HepG2 (cell line): ENCODE results near the gene FCHO2. TPM values are rescaled to one million over a fixed set of nuclear protein-coding genes. Genes with fewer than 3 reads are reported as not detected.

Experiments used
- ATAC-seq: fragments of 200-7000 bp; cut with Tn5 transposase; 3 replicates; pipeline ENCODE4 v1.9.1; 2020; ENCODE audit warnings: mild to moderate bottlenecking, moderate library complexity
- BruUV-seq: library from RNA; stranded (reverse); fragments of 400-500 nt; replicated peaks from 2 replicates; lab custom pipeline; 2021; lab: Mats Ljungman, UMichigan
- CTCF ChIA-PET: fragments of 300-600 bp; formaldehyde crosslinking; extraction: SDS; loops from one replicate; lab custom pipeline; 2021; ENCODE audit warnings: low total read pairs, inconsistent platforms, low intra/inter-chr PET ratio; lab: Yijun Ruan, JAX
- POLR2A ChIA-PET: fragments of 350-600 bp; sonication (Branson Sonifier 250); formaldehyde crosslinking; loops from one replicate; lab custom pipeline; 2020; ENCODE audit warnings: antibody characterized with exemption, inconsistent platforms; lab: Yijun Ruan, JAX
- DNase-seq: peaks from one replicate; pipeline ENCODE4 v3.0.0-alpha.2; 2015; ENCODE audit warnings: low spot score
- FAIRE-seq: peaks from 3 replicates; lab custom pipeline; 2011; peaks lifted over from hg19 to GRCh38; lab: Jason Lieb, UNC
- H2AFZ ChIP-seq: one replicate; pipeline ENCODE4 v1.6.1; 2011; ENCODE audit warnings: low read length, inconsistent platforms
- H3K27ac ChIP-seq: fragments of 300-600 bp; 3 replicates; pipeline ENCODE4 v1.8.0; 2011; ENCODE audit warnings: mixed run types, mild to moderate bottlenecking, mixed read lengths, low read length, inconsistent platforms; ENCODE audit not compliant: insufficient read depth; ENCODE audit errors: extremely low read length
- H3K27me3 ChIP-seq, 2 experiments: fragments of 200-600 bp in 1 of 2; 2 replicates in 1 of 2; 3 replicates in 1 of 2; pipeline versions ENCODE4 v1.6.0 to v1.8.0; 2011; ENCODE audit warnings: low read length in 2 of 2, mild to moderate bottlenecking in 2 of 2, moderate library complexity in 2 of 2, inconsistent platforms in 1 of 2; ENCODE audit not compliant: insufficient read depth in 2 of 2, control insufficient read depth in 1 of 2
- H3K36me3 ChIP-seq, 2 experiments: fragments of 200-600 bp in 1 of 2; replicated peaks in 1 of 2; 2 replicates in 1 of 2; 3 replicates in 1 of 2; pipeline versions ENCODE4 v1.5.1 to v1.8.0; 2011; ENCODE audit warnings: low read length in 2 of 2, inconsistent platforms in 1 of 2; ENCODE audit not compliant: insufficient read depth in 2 of 2, control insufficient read depth in 1 of 2
- H3K4me1 ChIP-seq: 2 replicates; pipeline ENCODE4 v1.5.1; 2012; ENCODE audit warnings: low read length, inconsistent platforms; ENCODE audit not compliant: insufficient read depth
- H3K4me2 ChIP-seq: 2 replicates; pipeline ENCODE4 v1.6.0; 2011; ENCODE audit warnings: low read depth, low read length, inconsistent platforms
- H3K4me3 ChIP-seq, 3 experiments: fragments of 200-600 bp in 1 of 3; sonication (generic), shearing (Covaris generic) in 1 of 3; replicated peaks in 1 of 3; 2 replicates each; pipeline ENCODE4 v1.5.1; 2011 to 2016; ENCODE audit warnings: low read length in 3 of 3, inconsistent platforms in 2 of 3, low read depth in 2 of 3, mild to moderate bottlenecking in 2 of 3, control low read depth in 1 of 3, mixed read lengths in 1 of 3; ENCODE audit not compliant: insufficient read depth in 1 of 3
- H3K79me2 ChIP-seq: one replicate; pipeline ENCODE4 v1.6.1; 2011; ENCODE audit warnings: low read length, inconsistent platforms; ENCODE audit not compliant: insufficient read depth
- H3K9ac ChIP-seq: 2 replicates; pipeline ENCODE4 v1.6.0; 2011; ENCODE audit warnings: mild to moderate bottlenecking, low read depth, low read length, inconsistent platforms; ENCODE audit not compliant: insufficient read depth
- H3K9me3 ChIP-seq: 2 replicates; pipeline ENCODE4 v1.5.1; 2012; ENCODE audit warnings: mild to moderate bottlenecking, low read length
- H4K20me1 ChIP-seq: 2 replicates; pipeline ENCODE4 v1.6.0; 2011; ENCODE audit warnings: inconsistent platforms, mild to moderate bottlenecking, low read length, moderate library complexity; ENCODE audit not compliant: insufficient read depth
- EEA1 ChIP-seq: sonication (generic); formaldehyde crosslinking; IDR thresholded peaks from 2 replicates; pipeline ENCODE4 v1.5.1; 2020; ENCODE audit warnings: mild to moderate bottlenecking, missing genetic modification reagents, borderline replicate concordance
- ETV5 ChIP-seq: IDR thresholded peaks from 2 replicates; pipeline ENCODE4 v1.6.1; 2018; ENCODE audit warnings: missing biosample characterization, missing genetic modification reagents, inconsistent platforms, borderline replicate concordance
- HCFC1 ChIP-seq: fragments of 150-350 bp; IDR thresholded peaks from 2 replicates; pipeline ENCODE4 v1.6.1; 2014; ENCODE audit warnings: low read depth, low read length
- NFATC3 ChIP-seq: sonication (generic); formaldehyde crosslinking; IDR thresholded peaks from 2 replicates; pipeline ENCODE4 v1.5.1; 2020; ENCODE audit warnings: mild to moderate bottlenecking, missing genetic modification reagents
- NR2F2 ChIP-seq: IDR thresholded peaks from 2 replicates; pipeline ENCODE4 v1.6.1; 2012; ENCODE audit warnings: low read depth, inconsistent platforms, borderline replicate concordance
- RARA ChIP-seq: IDR thresholded peaks from 2 replicates; pipeline ENCODE4 v1.6.1; 2016; ENCODE audit warnings: missing genetic modification reagents, missing compliant biosample characterization
- RELA ChIP-seq: sonication (generic); formaldehyde crosslinking; IDR thresholded peaks from 2 replicates; pipeline ENCODE4 v1.4.0; 2020; ENCODE audit warnings: missing genetic modification reagents
- SOX6 ChIP-seq, 2 experiments: fragments of 450-650 bp in 1 of 2; sonication (generic) in 1 of 2; formaldehyde crosslinking in 1 of 2; IDR thresholded peaks; 2 replicates each; pipeline versions ENCODE4 v1.4.0 to v1.6.1; 2017 to 2020; ENCODE audit warnings: antibody characterized with exemption in 1 of 2, mild to moderate bottlenecking in 1 of 2, missing genetic modification reagents in 1 of 2
- ZNF468 ChIP-seq: sonication (generic); formaldehyde crosslinking; IDR thresholded peaks from 2 replicates; pipeline ENCODE4 v1.8.0; 2022; ENCODE audit warnings: mild to moderate bottlenecking, moderate library complexity, missing genetic modification reagents
- ZNF510 ChIP-seq: sonication (generic); formaldehyde crosslinking; IDR thresholded peaks from 2 replicates; pipeline ENCODE4 v1.4.0; 2020; ENCODE audit warnings: low read depth, mild to moderate bottlenecking, missing genetic modification reagents
- ZNF563 ChIP-seq: sonication (generic); formaldehyde crosslinking; IDR thresholded peaks from 2 replicates; pipeline ENCODE4 v1.8.0; 2022; ENCODE audit warnings: mild to moderate bottlenecking, moderate library complexity, missing genetic modification reagents
- WGBS: methylation state at CpG from one replicate; pipeline ENCODE4 v1.1.6; 2017; ENCODE audit warnings: low lambda C conversion rate; 5-methylcytosine and 5-hydroxymethylcytosine counted together
- in situ Hi-C: cut with HindIII; loops from 2 replicates; pipeline ENCODE4 v1.10.0; 2017; ENCODE audit warnings: low pct_unique_long_range_greater_than_20kb; ENCODE audit not compliant: extremely low pct_ligation_motif_present
- intact Hi-C: fragments of 100-400 bp; cut with micrococcal nuclease; formaldehyde crosslinking; loops from one replicate; pipeline ENCODE4 v1.10.0; 2022; ENCODE audit not compliant: unreplicated experiment
- polyA plus RNA-seq, 8 experiments: library from polyadenylated mRNA; depleted of rRNA in 3 of 8; stranded (reverse) in 7 of 8; unstranded in 1 of 8; fragments of >200 nt; fragmentation: Illumina TruSeq in 4 of 8; extraction: Trizol in 4 of 8; gene quantifications; 2 replicates each; pipeline versions ENCODE4 v1.2.1 to v1.2.3, GENCODE V29; 2011 to 2016; ENCODE audit warnings: low read depth in 4 of 8, missing spikeins in 1 of 8, mixed read lengths in 1 of 8; ENCODE audit not compliant: insufficient read depth in 1 of 8
- total RNA-seq, 5 experiments: library from RNA; depleted of rRNA; stranded (reverse); fragments of >200 nt; fragmentation: Illumina TruSeq; extraction: Trizol; gene quantifications; 2 replicates each; pipeline ENCODE4 v1.2.3, GENCODE V29; 2016; ENCODE audit warnings: low read depth in 1 of 5
- TF ChIP-seq, protein P1 (sequence below): sonication (generic); formaldehyde crosslinking; IDR thresholded peaks from 2 replicates; pipeline ENCODE4 v1.5.0; 2020; ENCODE audit warnings: missing genetic modification reagents
- TF ChIP-seq, protein P2 (sequence below): IDR thresholded peaks from 2 replicates; pipeline ENCODE4 v1.6.1; 2016; ENCODE audit warnings: missing genetic modification reagents, missing compliant biosample characterization

Gene FCHO2
- total and polyA plus RNA-seq, 2 of the 13 experiments (the other 11 are each of a cell fraction or from before 2014, with no cell fraction given): 11.6 to 17.3 TPM

DNA sequence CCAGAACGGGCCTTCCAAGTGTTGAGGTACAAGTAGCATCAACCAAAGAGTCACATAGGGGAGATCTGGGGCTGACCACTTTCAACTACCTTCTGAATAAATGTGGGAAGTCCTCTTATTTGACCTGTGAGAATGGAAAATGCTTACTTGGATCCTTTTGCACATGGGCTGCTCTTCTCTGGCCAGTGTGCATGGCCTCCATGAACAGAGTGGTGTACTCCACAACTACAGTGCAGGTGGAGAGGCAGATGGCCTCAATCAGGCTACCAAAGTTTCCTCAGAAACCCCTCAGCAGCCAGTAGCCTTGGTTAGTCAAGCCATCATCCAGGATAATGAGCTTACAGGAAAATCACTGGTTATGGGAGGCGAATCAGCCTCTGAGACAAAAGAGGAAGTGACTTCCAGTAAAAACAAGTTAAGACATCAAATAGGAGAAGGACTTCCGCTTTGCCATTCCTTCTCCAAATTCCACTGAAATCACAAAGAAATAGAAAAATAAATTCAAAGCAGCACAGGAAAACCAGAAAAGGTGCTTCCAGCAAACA is 18.3 kb upstream of the FCHO2 start:
- no TSS peak for BruUV-seq

DNA sequence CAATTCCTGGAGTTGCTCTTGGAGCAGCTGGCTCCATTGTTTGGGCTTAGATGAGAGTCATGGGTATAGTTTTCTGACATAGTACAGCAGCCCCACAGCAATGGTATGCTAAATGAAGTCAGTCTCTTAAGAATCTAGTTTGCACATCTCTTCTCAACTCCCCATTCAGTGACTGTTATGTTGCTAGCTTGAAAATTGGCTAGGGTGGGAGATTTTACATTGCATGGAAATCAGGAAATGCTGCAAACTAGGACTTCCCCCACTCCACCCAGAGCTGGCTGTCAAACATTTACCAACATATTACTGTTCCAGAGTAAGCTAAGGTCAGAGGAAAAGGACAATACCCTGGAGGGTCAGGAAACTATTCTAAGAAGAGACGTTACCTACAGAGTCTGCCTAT is 17.6 kb upstream of the FCHO2 start:
- CTCF ChIA-PET: no interaction called here
- WGBS: 7% methylated on average over 1 of the region's 1 CpG
- in situ Hi-C loops (no loop called here), intact Hi-C loops (no loop called here)
- Histone ChIP-seq H3K4me3 (no peak overlapping the region), H2AFZ (no peak overlapping the region), H3K9ac (no peak overlapping the region), H4K20me1 (no peaks in the 10 kb centered on the region), H3K27ac (no peak overlapping the region), H3K36me3 (no peaks in the 10 kb centered on the region), H3K9me3 (no peaks in the 10 kb centered on the region), H3K79me2 (no peaks in the 10 kb centered on the region), H3K27me3 (no peaks in the 10 kb centered on the region; a peak in 1 of 5 replicates), H3K4me2 (peak overlapping the region; percentile 43; the same call in 1 of the 2 replicates), H3K4me1 (peaks cover 32% of the 10 kb centered on the region)
- BruUV-seq: no TSS peak
- ATAC-seq (peak; percentile 91), FAIRE-seq (peak; percentile 43), DNase-seq (no peak)
- TF ChIP-seq SOX6 (IDR thresholded peaks at IDR 0.05) (no peak), SOX6 (CRISPR knock-in tag; IDR thresholded peaks at IDR 0.05) (peak; percentile 17; the same call in 1 of the 2 replicates), RELA (CRISPR knock-in tag) (0 out of 2 replicates have a peak, but pooled peaks have one; percentile 60), EEA1 (CRISPR knock-in tag) (no peak)
- POLR2A ChIA-PET: interaction anchor here (0.6 to 1.2 kb wide), 3 partner anchors 16 to 62 kb away, joined by 3 read pairs; no protein-coding TSS in a partner anchor

More for the DNA sequence above, 18.3 kb upstream of the FCHO2 start:
- Histone ChIP-seq H3K4me3 (no peak overlapping the region), H3K79me2 (no peaks in the 10 kb centered on the region), H3K27me3 (no peaks in the 10 kb centered on the region; a peak in 1 of 5 replicates), H2AFZ (no peak overlapping the region), H3K9me3 (no peaks in the 10 kb centered on the region), H3K9ac (no peak overlapping the region), H3K4me1 (peaks cover 32% of the 10 kb centered on the region), H3K4me2 (peak overlapping the region; percentile 20; the same call in 1 of the 2 replicates), H3K27ac (no peak overlapping the region), H4K20me1 (no peaks in the 10 kb centered on the region), H3K36me3 (no peaks in the 10 kb centered on the region)
- POLR2A ChIA-PET: interaction anchor here (0.6 to 1.2 kb wide), 2 partner anchors 17 to 62 kb away, joined by 3 read pairs; no protein-coding TSS in a partner anchor
- FAIRE-seq (no peak), DNase-seq (no peak), ATAC-seq (peak; percentile 51)
- intact Hi-C loops: no loop called here
- 69% methylated on average over 3 of the region's 3 CpGs for WGBS
- in situ Hi-C loops: no loop called here
- TF ChIP-seq NFATC3 (CRISPR knock-in tag) (no peak), ZNF468 (CRISPR knock-in tag) (no peak), HCFC1 (no peak), ZNF510 (CRISPR knock-in tag) (no peak), NR2F2 (no peak), ZNF563 (CRISPR knock-in tag) (no peak), RARA (no peak), ETV5 (no peak), EEA1 (CRISPR knock-in tag) (no peak)
- TF ChIP-seq, protein P1, sequence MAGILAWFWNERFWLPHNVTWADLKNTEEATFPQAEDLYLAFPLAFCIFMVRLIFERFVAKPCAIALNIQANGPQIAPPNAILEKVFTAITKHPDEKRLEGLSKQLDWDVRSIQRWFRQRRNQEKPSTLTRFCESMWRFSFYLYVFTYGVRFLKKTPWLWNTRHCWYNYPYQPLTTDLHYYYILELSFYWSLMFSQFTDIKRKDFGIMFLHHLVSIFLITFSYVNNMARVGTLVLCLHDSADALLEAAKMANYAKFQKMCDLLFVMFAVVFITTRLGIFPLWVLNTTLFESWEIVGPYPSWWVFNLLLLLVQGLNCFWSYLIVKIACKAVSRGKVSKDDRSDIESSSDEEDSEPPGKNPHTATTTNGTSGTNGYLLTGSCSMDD (CRISPR knock-in tag): no peak
- TF ChIP-seq, protein P2, sequence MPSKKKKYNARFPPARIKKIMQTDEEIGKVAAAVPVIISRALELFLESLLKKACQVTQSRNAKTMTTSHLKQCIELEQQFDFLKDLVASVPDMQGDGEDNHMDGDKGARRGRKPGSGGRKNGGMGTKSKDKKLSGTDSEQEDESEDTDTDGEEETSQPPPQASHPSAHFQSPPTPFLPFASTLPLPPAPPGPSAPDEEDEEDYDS (CRISPR knock-in tag): no peak
- CTCF ChIA-PET: no interaction called here
